Left ventricle myocardium superior (tissue), 1 donor: ENCODE results near the gene ELMO3. TPM values are rescaled to one million over a fixed set of nuclear protein-coding genes. Genes with fewer than 3 reads are reported as not detected.
A peak's percentile ranks its signal among the peaks of the same experiment; 100 is the strongest.

Source experiments
- ATAC-seq: fragments of 200-7000 bp; cut with Tn5 transposase; one replicate; pipeline ENCODE4 v1.9.1; 2020; ENCODE audit warnings: mild to moderate bottlenecking, moderate library complexity
- DNase-seq: peaks from one replicate; pipeline ENCODE4 v3.0.0-alpha.2; 2020
- intact Hi-C: fragments of 100-400 bp; cut with micrococcal nuclease; formaldehyde crosslinking; loops from one replicate; pipeline ENCODE4 v1.11.0; 2022
- total RNA-seq: library from RNA; stranded (reverse); fragmentation: NEBNext Ultra II Directional; extraction: Animal tissue kit (Norgen Biotek cat#: 25700); gene quantifications from one replicate; pipeline ENCODE4 v1.2.1, GENCODE V29; 2021
- donor health status: DM: no; HTN: yes; CAD: no; lungs with severe emphysema.

ELMO3 gene
- total RNA-seq, 1 donor from 2014 or later: 0.79 TPM

- DNase-seq (peak; percentile 83), ATAC-seq (peak; percentile 44)
- intact Hi-C loops: no loop called here
These were observed 35.5 kb upstream of the ELMO3 start for GRCh38 chr16:67163164-67163998.

GRCh38 chr16:67163999-67164558, 34.9 kb upstream of the ELMO3 start:
- peak; percentile 58 for DNase-seq
- ATAC-seq: peak; percentile 11
- intact Hi-C loops: no loop called here

GRCh38 chr16:67164599-67165061, 34.3 kb upstream of the ELMO3 start, which contains the start of gene HSF4:
TSS of gene HSF4 (plus strand) at chr16:67164745. CDS start at chr16:67164812, 67 bp downstream.
- intact Hi-C loops: no loop called here
- ATAC-seq: peak; percentile 52
- peak; percentile 90 for DNase-seq

- intact Hi-C loops: no loop called here
- ATAC-seq (no peak), DNase-seq (no peak)
These were observed 33.5 kb upstream of the ELMO3 start for GRCh38 chr16:67165121-67166078.

- no peak for ATAC-seq
- intact Hi-C loops: no loop called here
- no peak for DNase-seq
These were observed 32.8 kb upstream of the ELMO3 start for GRCh38 chr16:67166110-67166547.

GRCh38 chr16:67166598-67167168, 32.2 kb upstream of the ELMO3 start:
- no peak for DNase-seq
- intact Hi-C loops: no loop called here
- ATAC-seq: no peak

- no peak for ATAC-seq
- DNase-seq: no peak
- intact Hi-C loops: no loop called here
These were observed 31.3 kb upstream of the ELMO3 start for GRCh38 chr16:67167588-67167987.

- DNase-seq (no peak), ATAC-seq (no peak)
- intact Hi-C loops: no loop called here
These were observed 29.9 kb upstream of the ELMO3 start for GRCh38 chr16:67169011-67169451.

- intact Hi-C loops: no loop called here
- DNase-seq (peak; percentile 69), ATAC-seq (peak; percentile 3)
These were observed 29.2 kb upstream of the ELMO3 start for GRCh38 chr16:67169642-67170167.

- intact Hi-C loops: no loop called here
These were observed 28.6 kb upstream of the ELMO3 start, which contains the start of gene NOL3 for GRCh38 chr16:67170168-67170948. TSS of gene NOL3 (plus strand) at chr16:67170538.

GRCh38 chr16:67170949-67171649, 27.8 kb upstream of the ELMO3 start:
- intact Hi-C loops: no loop called here
- DNase-seq (no peak), ATAC-seq (peak; percentile 8)

More at GRCh38 chr16:67170168-67170948, 28.6 kb upstream of the ELMO3 start, which contains the start of gene NOL3:
- DNase-seq (peak; percentile 93), ATAC-seq (peak; percentile 72)

GRCh38 chr16:67173323-67173722, 25.6 kb upstream of the ELMO3 start:
- DNase-seq (no peak), ATAC-seq (no peak)
- intact Hi-C loops: no loop called here

GRCh38 chr16:67173808-67174705, 24.9 kb upstream of the ELMO3 start:
- intact Hi-C loops: no loop called here
- peak; percentile 94 for DNase-seq
- ATAC-seq: peak; percentile 71

GRCh38 chr16:67174706-67175231, 24.2 kb upstream of the ELMO3 start:
- ATAC-seq: no peak
- intact Hi-C loops: no loop called here
- no peak for DNase-seq

- intact Hi-C loops: no loop called here
- no peak for DNase-seq
- no peak for ATAC-seq
These were observed 22.3 kb upstream of the ELMO3 start for GRCh38 chr16:67176662-67177061.
